Hepatic stellate cell (primary cell): ENCODE results near the gene KMT2D.

ENCODE experiments used
- DNase-seq: peaks from one replicate; pipeline ENCODE4 v3.0.0; 2011; ENCODE audit warnings: low spot score

Gene KMT2D

DNA sequence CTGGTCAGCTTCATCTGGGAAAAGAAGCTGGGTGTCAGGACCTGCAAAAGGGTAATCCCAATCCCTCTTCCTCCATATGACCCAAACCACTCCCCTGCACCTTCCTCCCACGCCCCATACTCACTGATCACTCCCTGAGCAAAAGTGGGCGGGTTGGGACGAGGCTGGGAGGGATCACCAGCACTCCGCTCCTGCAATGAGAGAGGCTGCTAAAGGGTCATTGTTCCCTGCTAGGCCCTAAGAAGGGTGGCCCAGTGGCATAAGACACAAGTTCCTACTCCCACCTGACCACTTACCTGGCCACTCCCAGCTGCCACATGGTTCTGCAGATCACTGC lies 26.3 kb downstream of the KMT2D start:
- DNase-seq: no peak

DNA sequence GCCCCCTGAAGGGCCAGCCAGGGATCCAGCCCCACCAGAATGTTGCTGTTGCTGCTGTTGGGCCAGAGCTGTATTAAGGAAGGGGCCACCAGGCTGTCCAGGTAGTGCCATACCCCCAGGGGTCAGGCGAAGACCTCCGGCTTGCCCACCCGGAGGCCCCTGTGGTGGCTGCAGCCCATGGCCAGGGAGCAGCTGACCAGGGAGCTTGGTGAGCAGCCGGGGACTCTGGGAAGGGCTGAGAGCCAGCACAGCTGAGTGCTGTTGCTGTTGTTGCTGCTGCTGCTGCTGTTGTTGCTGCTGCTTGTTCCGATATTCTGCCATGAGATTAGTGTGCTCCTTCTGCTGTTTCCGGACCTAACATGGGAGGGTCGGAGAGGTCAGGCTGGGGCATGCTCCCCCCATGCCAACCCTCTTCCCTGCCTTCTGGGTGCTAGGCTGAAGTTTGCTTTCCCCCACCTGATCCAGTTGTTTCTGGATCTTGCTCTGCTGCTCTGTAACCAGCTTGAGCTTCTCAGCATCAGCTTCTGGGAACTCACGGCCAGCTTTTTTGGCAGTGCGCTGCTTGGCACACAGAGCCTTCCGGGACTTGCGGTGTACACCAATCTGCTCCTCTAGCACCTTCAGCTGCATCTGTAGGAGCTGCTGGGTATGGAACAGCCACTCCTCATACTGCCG lies 26.8 kb downstream of the KMT2D start:
- no peak for DNase-seq

DNA sequence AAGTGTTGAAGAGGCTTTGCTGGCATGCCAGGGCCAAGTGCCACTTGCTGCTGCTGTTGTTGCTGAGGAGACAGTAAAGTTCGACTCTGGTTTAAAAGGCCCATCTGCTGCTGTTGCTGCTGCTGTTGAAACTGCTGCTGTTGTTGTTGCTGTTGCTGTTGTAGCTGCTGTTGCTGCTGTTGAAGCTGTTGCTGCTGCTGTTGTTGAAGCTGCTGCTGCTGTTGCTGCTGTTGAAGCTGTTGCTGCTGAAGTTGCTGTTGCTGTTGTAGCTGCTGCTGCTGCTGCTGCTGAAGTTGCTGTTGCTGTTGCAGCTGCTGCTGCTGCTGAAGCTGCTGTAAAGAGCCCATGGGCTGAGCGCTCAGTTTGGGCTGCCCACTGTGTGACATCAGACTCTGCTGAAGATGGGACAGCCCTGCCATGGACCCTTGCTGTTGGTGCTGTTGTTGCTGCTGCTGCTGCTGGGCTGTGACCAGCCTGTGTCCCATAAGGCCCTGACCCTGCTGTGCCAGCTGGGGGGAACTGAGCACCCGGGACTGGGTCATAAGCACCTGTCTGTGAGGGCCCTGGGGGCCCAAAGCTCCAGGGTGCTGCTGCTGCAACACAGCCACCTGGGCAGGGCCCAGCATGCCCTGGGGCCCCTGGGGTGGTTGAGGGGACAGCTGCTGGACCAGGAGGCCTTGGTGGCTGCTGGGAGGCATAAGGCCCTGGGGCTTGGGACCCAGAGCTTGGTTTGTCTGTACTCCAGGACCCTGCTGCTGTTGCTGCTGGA lies 27.7 kb downstream of the KMT2D start:
- DNase-seq: no peak

DNA sequence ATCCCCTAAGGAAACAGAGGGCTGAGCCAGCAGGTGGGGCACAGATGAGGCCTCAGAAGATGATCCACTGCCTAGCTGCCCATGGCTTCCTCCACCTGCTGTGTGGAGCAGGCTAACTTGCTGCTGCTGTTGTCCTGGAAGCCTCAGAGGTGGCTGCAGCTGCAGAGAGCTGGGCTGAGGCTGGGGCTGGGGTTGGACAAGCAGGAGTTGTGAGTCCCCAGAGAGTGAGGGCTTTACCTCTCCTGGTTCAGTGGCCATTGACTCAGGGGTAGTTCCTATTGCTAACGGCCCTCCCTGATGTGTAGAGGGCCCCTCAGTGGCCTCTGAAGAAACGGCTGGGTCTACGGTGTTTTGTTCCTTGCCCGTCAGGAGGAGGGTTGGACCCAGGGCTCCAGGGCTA lies 28.3 kb downstream of the KMT2D start:
- no peak for DNase-seq

DNA sequence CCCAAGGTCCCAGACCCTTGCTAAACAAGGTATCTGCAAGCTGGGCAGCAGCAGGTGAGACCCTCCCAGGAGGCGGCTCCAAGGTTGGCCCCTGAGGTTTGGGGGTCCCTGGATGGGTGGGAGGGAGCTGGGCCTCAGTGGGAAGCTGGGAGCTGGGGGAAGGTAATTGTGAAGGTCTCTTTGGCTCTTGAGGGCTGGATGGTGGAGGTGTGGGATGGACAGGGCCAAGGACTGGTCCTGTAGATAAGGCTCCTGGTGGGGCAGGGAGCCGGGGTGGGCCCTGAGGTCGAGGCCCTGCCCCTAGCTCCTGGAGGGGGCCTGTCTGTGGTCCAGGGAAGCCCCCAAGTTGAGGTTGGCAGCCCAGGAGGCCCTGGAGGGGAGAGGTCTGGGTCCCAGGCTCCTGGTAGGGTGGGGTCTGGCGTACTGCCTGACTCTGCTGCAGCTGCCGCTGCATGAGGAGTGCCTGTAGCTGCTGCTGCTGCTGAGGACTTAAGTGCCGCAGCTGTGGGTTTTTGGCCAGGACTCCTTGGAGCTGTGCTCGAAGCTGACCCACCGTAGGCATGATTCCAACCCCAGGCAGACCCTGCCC lies 28.9 kb downstream of the KMT2D start:
- DNase-seq: no peak

DNA sequence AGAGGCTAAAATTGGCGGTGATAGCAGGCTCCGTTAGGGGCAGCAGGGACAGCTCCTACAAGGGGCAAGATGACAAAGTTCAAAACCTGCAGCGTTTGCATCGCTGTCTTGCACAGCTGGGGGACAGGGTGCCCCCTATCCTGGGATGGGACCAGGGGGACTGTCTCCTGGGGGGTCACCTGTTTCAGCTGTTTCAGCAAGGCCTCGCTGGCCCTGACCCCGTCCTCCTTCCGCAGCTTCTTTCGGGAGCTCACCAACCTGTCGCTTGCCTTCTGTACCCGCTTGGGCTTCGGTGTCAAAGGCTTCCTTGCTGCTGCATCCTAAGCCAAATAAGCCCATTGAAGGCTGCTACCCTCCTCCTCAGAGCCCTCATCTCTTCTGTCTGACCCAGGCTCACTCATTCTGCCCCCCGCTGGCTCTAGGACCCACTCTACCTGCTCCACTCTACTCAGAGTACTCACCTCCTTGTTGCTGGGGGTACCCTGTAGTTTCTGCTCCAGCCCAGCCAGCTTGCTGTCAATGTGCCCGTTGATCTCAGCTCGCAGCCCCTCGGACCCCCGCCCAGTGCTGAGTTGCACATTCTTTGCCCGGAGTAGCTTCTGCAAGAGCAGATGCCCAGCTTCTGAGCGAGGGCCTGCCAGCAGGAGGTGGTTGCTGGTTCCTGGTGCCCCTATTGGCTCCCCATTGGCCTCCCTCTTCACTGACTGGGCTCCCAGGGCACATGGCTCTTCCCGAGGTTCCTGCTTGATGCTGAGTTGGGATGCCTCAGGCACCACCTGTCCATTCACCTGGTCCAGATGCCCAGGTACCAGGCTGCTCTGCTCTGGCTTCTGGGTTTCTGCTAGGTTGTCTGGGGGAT lies 29.7 kb downstream of the KMT2D start:
- no peak for DNase-seq

DNA sequence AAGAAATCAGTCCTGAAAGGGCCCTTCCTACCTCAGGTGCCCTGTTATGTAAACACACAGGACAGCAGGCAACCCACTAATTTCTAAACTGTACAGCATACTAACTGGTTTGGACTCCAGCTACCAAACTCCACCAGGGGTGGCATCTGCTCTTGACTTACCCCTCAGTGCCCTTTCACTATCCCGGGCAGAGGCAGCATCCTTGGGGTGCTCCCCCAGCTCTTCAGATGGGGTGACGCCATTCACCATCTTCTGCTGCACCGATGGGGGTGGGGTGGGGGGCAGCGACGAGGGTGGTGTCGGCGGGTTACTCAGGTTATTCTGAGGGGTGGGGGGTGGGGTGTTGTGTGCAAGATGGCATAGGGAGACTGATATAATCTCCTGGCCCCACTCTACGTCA lies 30.5 kb downstream of the KMT2D start:
- DNase-seq: no peak

DNA sequence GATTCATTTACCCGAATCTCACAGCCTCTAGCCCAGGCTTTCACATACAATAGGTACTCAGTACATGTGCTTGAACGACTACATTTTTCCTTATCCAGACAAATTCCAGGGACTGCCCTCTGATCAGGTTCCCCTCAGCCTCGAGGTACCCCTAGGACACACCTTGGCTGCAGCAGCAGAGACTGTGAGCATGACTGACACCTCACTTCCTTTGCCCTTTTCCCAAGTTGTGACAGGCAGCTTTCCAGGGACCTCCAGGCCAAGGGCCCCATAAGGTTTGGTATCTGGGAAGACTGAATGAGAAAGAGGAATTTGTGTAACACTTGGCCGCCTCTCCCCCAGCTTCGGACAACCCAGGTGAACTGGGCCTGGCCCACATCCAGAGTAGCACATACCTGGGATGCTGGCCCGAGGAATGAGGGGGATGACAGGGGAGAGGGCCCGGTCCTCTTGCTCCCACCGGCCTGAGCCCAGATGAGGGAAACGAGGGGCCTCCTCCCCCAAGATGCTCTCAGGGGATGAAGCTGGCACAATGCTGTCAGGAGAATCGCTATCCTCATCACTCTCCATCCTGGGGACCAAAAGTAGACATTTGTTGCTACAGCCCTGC lies 31.8 kb downstream of the KMT2D start:
- no peak for DNase-seq

DNA sequence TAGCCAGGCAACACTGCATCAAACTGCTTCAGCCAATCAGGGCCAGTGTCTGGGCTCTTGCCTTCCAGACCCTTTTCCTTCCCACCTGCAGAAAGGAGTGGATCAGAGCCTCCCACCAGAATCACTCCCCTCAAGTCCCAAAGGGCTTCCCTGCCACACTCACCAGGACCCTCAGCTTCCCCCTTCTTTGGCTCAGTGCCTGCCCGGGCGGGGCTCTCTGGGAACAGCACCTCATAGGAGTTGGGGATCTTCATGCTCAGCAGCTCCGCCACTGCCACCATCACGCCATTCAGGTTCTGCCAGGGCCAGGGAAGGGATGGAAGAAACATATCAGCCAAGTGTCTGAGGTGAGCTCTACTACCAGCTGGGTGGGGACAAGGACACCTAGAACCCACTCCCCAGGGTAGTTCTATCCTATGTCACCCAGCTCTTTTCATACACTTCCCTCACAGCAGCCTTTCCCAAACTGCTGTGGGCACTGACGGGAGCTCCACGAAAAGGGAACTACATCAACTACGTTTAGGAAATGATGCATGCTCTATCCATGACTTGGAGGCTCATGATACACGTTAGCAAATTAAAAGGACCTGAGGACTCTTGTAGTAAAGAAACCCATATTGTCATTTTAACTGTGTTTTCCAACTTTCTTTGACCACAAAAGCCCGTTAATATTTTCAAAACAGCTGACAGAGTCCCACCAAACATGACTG lies 32.6 kb downstream of the KMT2D start:
- no peak for DNase-seq

DNA sequence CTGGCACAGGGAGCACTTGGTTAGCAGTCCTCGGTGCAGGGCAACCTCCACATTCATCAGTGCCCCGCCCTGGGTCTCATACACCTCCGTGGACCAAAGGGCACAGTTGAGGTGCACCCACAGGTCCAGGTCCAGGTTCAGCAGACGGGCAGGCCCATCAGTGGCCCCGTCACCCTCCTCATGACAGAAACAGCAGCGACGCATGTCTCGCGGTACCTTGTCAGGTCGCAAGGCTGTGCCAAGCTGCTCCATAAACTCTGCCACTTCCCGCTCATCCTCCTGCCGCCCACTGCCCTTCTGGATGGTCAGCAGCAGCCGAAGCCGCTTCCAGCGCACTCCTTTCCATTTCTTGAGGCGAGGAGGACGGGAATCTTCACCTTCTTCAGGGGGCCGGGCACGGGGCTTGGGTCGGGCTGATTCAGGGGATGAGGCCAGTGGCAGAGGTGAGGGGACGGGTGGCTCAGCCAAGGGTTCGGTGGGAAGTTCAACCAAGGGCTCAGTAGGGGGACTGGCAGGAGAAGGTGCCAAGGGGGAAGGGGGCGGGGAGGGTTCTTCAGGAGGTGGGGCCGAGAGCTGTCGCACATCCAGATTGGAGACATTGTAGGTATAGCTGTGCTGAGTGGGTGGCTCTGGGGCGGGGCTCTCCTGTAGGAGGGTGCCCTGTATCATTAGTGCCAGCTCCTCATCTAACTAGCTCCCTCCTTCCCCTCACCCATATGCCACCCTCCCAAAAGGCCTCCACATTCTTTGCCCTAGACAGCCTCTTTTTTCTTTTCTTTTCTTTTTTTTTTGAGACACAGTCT lies 33.7 kb downstream of the KMT2D start:
- DNase-seq: no peak

DNA sequence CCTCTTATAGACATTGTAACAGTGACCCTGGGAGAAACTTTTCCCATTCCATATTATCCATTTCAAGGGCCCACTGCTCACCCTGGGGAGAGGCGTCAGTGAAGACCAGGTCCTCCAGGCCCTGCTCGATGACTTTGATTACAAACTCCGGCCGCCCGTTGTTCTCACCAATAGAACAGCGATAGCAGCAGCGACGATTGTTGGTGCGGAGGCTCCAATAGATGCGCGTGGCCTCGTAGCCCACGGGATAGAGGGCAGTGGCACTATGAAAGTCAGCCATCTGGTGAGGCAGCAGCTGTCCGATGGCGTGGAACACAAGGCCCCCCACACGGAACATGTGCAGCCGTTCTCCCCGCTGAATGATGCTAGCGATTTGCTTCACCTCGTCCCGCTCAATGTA lies 34.5 kb downstream of the KMT2D start:
- DNase-seq: no peak

DNA sequence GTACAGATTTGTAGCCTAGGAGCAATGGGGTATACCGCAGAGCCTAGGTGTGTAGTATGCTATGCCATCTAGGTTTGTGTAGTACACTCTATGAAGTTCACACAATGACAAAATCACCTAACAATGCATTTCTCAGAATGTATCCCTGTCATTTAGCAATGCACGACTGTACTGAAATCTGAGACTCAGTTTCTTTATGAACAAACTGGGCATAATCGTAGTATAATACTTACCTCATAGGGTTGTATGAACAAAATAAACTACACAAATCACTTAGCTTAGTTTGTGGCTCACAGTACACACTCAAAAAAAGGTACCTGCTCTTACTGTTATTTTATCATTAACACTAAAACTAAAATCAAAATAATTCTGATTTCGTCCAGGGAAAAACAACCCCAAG lies 35.1 kb downstream of the KMT2D start:
- DNase-seq: no peak

DNA sequence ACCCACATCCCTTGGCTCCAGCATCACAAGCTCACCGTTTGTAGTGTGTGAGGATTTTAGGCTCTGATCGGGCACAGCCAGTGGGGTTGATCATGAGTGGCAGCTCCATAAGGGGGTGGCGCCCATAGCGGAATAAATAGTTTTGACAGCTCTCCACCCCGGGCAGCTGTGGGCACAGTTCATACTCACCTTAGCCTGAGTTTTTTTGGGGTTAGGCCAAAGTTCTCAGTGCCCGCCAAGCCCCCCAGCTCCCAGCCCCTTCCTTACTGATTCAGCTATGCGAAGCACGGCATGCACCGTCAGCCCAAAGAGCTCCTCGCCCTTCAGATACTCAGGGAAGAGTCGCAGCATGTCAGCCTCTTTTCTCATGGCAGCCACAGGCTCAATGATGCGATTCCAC lies 36.1 kb downstream of the KMT2D start:
- DNase-seq: no peak

DNA sequence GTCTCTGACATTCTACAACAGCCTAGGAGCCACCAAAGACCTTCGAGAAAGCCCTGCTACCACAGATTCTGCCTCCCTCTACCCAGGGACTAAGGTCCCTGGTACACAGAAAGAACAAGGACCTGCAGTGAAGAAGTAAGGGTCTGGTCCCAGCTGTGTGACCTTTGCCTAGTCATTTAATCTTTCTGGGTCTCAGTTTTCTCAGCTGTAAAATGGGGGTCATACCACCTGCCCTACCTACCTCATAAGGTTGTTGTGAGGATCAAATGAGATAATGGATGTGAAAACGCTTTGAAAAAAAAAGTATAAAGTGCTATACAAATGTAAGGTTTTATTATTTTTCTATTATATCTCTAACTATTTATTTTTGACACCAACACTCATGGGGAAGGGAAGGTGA lies 36.8 kb downstream of the KMT2D start:
- no peak for DNase-seq

DNA sequence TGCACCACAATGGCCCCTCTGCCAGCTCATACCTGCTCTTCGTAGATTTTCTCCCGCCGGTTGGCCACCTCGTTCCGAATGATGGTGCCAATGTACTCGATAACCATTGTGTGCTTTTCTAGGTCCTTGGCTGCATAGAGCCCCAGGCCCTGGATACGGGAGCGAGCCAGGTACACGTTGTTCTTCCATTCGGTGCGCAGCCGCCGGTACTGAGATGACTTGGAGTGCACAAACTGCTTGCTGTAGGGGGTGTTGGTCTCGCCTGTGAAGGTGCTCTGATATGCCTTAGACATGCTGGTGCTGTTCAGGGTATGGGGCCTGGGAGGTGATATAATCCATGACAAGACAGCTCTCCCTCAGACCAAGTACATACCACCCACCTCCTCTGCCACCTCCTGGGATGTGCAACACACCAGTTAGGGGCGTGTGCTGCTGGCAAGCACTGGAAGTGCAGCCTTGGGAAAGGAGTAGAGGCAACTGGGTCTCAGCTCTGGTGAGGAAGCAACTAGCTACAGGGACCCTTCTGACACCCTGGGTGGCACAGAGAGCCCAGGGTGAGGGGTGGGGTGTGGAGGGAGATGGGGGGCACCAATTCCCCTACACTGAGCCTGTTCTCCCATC lies 37.9 kb downstream of the KMT2D start:
- DNase-seq: no peak

DNA sequence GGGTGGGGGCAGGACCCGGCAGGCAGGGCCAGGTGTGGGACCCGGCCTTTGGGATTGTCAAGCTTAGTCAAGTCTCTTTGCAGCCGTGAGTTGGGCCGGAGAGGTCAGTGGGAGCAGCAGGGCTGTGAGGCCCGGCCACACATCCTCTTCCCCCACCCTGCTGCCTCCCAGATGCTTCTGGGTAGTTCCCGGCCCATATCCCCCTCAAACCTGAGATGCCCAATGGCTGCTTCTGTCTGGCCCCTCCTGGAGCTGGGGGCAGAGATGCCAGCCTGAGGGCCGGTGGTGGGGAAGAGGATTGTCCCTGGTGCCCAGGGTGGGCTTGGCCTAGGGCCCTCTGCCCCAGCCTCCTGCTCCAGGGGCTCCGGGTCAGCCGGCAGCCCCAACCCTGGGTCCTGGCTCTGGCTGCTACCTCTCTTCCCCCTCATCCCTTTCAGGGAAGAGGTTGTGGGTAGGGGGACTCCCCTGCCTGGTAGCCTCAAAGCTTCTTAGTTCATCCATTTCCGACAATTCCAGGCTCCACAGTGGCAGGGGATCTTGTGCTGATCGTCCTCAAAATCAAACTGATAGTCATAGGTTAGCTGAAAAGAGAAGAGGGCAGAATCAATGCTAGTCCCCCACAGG lies 39.2 kb downstream of the KMT2D start:
- DNase-seq: no peak

DNA sequence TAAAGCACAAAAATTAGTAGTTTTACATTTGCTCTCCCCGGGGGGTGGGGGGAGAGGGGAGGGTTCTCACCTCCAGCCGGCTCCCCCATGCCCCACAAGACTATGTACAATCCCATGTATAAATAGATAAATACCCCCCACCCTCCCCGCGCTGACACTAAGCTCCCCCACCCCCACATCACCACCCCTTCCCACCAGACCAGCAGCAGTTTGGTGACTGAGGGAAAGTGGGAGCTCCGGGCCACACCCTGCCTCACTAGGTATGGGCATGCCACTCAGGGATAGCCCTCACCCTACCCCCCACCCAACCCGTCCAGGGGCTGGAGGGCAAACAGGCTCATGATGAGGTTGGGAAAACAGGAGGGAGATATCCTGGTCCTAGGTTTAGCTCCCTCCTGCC lies 40.2 kb downstream of the KMT2D start:
- no peak for DNase-seq

DNA sequence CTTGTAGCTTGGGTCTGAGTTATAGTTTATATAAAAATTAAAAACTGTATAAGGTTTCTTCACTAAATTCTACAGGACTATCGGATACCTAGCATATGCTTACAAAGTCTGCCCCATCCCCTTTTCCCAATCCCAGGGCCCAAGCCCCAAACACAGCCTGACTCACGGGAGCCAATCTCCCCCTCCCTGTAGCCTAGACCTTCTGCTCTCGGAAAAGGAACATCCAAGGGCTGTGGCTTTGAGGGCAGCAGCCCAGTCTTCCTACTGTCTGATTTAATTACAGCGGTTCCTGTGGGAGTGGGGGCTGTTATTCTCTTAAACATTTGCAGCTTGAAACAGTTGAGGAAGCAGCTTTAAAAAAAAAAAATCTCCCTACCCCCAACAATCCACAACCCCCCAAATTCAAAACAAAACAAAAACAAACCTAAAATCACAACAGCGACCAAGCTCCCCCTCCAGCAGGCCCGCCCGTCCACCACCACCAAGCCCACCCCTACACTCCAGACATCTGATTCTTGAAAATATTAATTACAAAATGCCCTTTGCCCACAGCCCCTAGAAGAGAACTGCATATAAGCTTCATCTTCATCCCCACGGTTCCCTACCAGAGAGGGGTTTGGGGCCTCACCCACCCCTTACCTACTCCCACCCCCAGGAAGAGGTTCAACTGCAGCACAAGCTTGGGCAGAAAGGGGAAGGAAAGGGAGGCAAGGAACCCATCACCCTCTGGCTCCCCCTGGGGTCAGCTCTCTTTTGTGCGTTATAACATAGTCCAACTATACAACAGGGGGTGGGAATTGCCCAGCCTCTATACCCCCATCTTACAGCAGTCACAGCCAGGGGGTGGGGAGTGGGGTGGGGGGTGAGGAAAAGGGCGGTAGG lies 40.9 kb downstream of the KMT2D start:
- no peak for DNase-seq

DNA sequence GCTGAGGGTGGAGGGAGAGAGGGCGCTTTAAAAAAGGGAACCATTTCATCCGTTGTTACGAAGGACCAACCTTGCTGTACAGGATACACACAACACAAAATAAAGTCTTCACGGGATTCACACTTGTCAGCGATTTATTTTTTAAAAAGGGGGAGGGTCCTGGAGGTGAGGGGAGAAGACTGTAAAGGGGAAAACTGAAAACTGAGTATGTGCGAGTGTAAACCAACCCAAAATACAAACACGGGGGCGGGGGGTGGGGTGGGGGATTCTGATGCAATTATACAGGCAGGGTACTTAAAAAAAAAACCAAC lies 41.5 kb downstream of the KMT2D start:
- DNase-seq: no peak
